Cardiac fibroblast (primary cell): Measurements from ENCODE around the gene CCDC152.
"Not testable (repeated sequence)": the region's sequence is repeated elsewhere in the genome, so short reads cannot be mapped to it uniquely, and the experiment has no call there.

Experiments
- DNase-seq, 2 donors: peaks; one replicate each; pipeline versions ENCODE4 v3.0.0 to v3.0.0-alpha.2; 2010; ENCODE audit warnings: low read depth in 2 of 2
- H3K4me3 ChIP-seq, 2 donors: replicated peaks in 1 of 2; 1 replicate in 1 of 2; 2 replicates in 1 of 2; pipeline ENCODE4 v1.5.1; 2011; ENCODE audit warnings: low read depth in 2 of 2, low read length in 2 of 2, mild to moderate bottlenecking in 2 of 2, moderate library complexity in 1 of 2
- CTCF ChIP-seq: IDR thresholded peaks from one replicate; pipeline ENCODE4 v1.5.1; 2011; ENCODE audit warnings: low read depth, mild to moderate bottlenecking, low read length, inconsistent platforms

Gene CCDC152

DNA sequence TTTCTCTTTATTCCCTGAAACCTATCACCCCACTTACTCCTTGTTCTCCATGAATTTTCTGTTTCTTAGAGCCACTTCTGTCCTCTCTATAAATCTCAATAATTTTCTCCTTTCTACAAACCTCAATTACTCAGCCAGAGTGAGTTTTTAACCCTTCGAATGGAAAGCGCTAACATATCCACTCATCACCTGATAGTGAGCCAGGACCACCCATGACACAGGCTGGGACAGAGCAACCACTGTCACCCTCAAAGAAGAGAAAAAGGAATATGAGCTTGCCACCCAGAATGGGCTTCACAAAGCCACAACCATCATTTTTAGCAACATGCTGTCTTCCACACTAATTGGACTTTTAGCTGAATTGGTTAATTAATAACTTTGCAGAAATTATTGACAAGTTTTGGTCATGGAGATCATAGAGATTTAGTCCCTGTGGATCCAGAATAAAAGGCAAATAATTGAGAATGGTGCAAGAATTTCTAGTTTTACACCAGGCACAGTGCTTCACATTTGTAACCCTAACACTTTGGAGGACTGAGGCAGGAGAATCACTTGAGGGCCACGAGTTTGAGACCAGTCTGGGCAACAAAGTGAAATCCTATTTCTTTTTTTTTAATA, 87.2 kb downstream of the CCDC152 start:
- no peak overlapping the region for H3K4me3 ChIP-seq
- no peak for DNase-seq

GRCh38 chr5:42844408-42844807, 87.8 kb downstream of the CCDC152 start:
- not testable (repeated sequence) for H3K4me3 ChIP-seq, DNase-seq

More for the DNA sequence above, 87.2 kb downstream of the CCDC152 start:
- no peak for TF ChIP-seq CTCF

GRCh38 chr5:42848545-42848944, 91.9 kb downstream of the CCDC152 start:
- H3K4me3 ChIP-seq: no peak overlapping the region
- no peak for TF ChIP-seq CTCF
- no peak for DNase-seq

DNA sequence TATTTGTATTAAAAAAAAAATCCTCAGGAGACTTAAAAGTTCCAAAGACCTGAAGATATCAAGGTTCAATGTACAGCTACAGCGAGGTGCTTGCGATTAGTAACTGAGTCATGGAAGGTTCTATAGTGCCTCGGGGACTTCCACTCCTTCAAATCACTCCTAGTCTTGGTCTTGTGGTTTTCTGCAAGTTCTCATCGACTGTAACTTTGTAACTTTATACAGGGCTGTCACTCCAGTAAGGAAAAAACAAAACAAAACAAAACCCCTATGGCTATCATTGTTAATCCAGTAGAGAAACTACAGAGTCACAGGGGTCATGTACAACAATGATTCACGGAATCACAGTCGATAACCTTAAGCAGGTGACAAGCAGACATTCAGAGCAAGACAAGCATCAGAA, 94.9 kb downstream of the CCDC152 start:
- no peak overlapping the region for H3K4me3 ChIP-seq
- DNase-seq: no peak
- no peak for TF ChIP-seq CTCF
